Ectodermal cell (in vitro differentiated cells): ENCODE data around the gene CASP14.
"Not testable (repeated sequence)": the region's sequence is repeated elsewhere in the genome, so short reads cannot be mapped to it uniquely, and the experiment has no call there.

ENCODE experiments used
- H3K27ac ChIP-seq: 2 replicates; pipeline ENCODE4 v1.7.0; 2013; ENCODE audit warnings: mild to moderate bottlenecking, low read depth, low read length; ENCODE audit not compliant: insufficient read depth, poor library complexity, severe bottlenecking
- H3K27me3 ChIP-seq: 2 replicates; pipeline ENCODE4 v1.7.0; 2013; ENCODE audit warnings: mild to moderate bottlenecking, low read length; ENCODE audit not compliant: insufficient read depth, control insufficient read depth, poor library complexity, severe bottlenecking
- H3K36me3 ChIP-seq: one replicate; pipeline ENCODE4 v1.7.0; 2013; ENCODE audit warnings: low read length; ENCODE audit not compliant: control insufficient read depth, insufficient read depth
- H3K4me1 ChIP-seq: one replicate; pipeline ENCODE4 v1.7.0; 2013; ENCODE audit warnings: low read length; ENCODE audit not compliant: control insufficient read depth, insufficient read depth
- H3K4me3 ChIP-seq: 2 replicates; pipeline ENCODE4 v1.7.0; 2013; ENCODE audit warnings: low read depth, low read length, control low read depth; ENCODE audit not compliant: insufficient read depth
- H3K9me3 ChIP-seq: 2 replicates; pipeline ENCODE4 v1.7.0; 2013; ENCODE audit warnings: mild to moderate bottlenecking, low read length, moderate library complexity; ENCODE audit not compliant: control insufficient read depth
- WGBS, 2 experiments: methylation state at CpG; one replicate each; pipeline ENCODE4 v1.1.7; 2013; ENCODE audit warnings: missing lambda C conversion rate in 2 of 2; 5-methylcytosine and 5-hydroxymethylcytosine counted together

Gene CASP14

GRCh38 chr19:15070386-15070785 lies 21.1 kb downstream of the CASP14 start:
- H3K27me3 ChIP-seq, H3K36me3 ChIP-seq, H3K4me1 ChIP-seq, H3K27ac ChIP-seq, H3K4me3 ChIP-seq, H3K9me3 ChIP-seq: not testable (repeated sequence)
- WGBS, 2 experiments: 51 to 57% methylated on average over 4 of the region's 4 CpGs

- H3K27me3 ChIP-seq: no peaks in the 10 kb centered on the region
- no peaks in the 10 kb centered on the region for H3K4me1 ChIP-seq
- H3K9me3 ChIP-seq: no peaks in the 10 kb centered on the region
- 76 to 80% methylated on average over 23 of the region's 23 CpGs for WGBS, 2 experiments
- H3K4me3 ChIP-seq: no peak overlapping the region
- H3K36me3 ChIP-seq: no peaks in the 10 kb centered on the region
- no peak overlapping the region for H3K27ac ChIP-seq
Measured at GRCh38 chr19:15072930-15073647, 23.8 kb downstream of the CASP14 start.

- H3K9me3 ChIP-seq: no peaks in the 10 kb centered on the region
- H3K4me1 ChIP-seq: no peaks in the 10 kb centered on the region
- no peak overlapping the region for H3K4me3 ChIP-seq
- 69 to 73% methylated on average over 2 of the region's 2 CpGs for WGBS, 2 experiments
- H3K36me3 ChIP-seq: no peaks in the 10 kb centered on the region
- H3K27ac ChIP-seq: no peak overlapping the region
- no peaks in the 10 kb centered on the region for H3K27me3 ChIP-seq
Measured at GRCh38 chr19:15074371-15074770, 25.1 kb downstream of the CASP14 start.

- Histone ChIP-seq H3K4me3 (no peak overlapping the region), H3K4me1 (no peaks in the 10 kb centered on the region), H3K9me3 (no peaks in the 10 kb centered on the region), H3K27me3 (no peaks in the 10 kb centered on the region), H3K36me3 (no peaks in the 10 kb centered on the region), H3K27ac (no peak overlapping the region)
- 78 to 79% methylated on average over 3 of the region's 4 CpGs for WGBS, 2 experiments
Measured at GRCh38 chr19:15075806-15076205, 26.5 kb downstream of the CASP14 start.

GRCh38 chr19:15080002-15080401 lies 30.7 kb downstream of the CASP14 start:
- WGBS, 2 experiments: 70 to 73% methylated on average over 4 of the region's 4 CpGs
- not testable (repeated sequence) for H3K4me1 ChIP-seq, H3K36me3 ChIP-seq, H3K4me3 ChIP-seq, H3K27ac ChIP-seq, H3K9me3 ChIP-seq, H3K27me3 ChIP-seq

- Histone ChIP-seq H3K27me3 (peaks cover 10% of the 10 kb centered on the region), H3K9me3 (no peaks in the 10 kb centered on the region), H3K36me3 (no peaks in the 10 kb centered on the region), H3K27ac (no peak within 1 kb of the TSS), H3K4me1 (no peaks in the 10 kb centered on the region), H3K4me3 (no peak within 1 kb of the TSS)
- WGBS, 2 experiments: 74 to 79% methylated on average over 6 of the region's 6 CpGs
Measured at GRCh38 chr19:15081911-15082310, 32.6 kb downstream of the CASP14 start, which contains the start of gene OR1I1. TSS of gene OR1I1 (plus strand) at chr19:15082211. CDS start at chr19:15087066, 4,855 bp downstream.

- no peaks in the 10 kb centered on the region for H3K9me3 ChIP-seq
- 76 to 78% methylated on average over 11 of the region's 11 CpGs for WGBS, 2 experiments
- H3K4me1 ChIP-seq: no peaks in the 10 kb centered on the region
- no peak overlapping the region for H3K4me3 ChIP-seq
- no peak overlapping the region for H3K27ac ChIP-seq
- no peaks in the 10 kb centered on the region for H3K36me3 ChIP-seq
- H3K27me3 ChIP-seq: peaks cover 13% of the 10 kb centered on the region
Measured at GRCh38 chr19:15087182-15087581, 37.9 kb downstream of the CASP14 start.

- peaks cover 4% of the 10 kb centered on the region for H3K27me3 ChIP-seq
- no peaks in the 10 kb centered on the region for H3K36me3 ChIP-seq
- no peak overlapping the region for H3K4me3 ChIP-seq
- 50% methylated on average over 12 to 13 of the region's 13 CpGs for WGBS, 2 experiments
- H3K27ac ChIP-seq: no peak overlapping the region
- no peaks in the 10 kb centered on the region for H3K4me1 ChIP-seq
- no peaks in the 10 kb centered on the region for H3K9me3 ChIP-seq
Measured at GRCh38 chr19:15091918-15092753, 42.9 kb downstream of the CASP14 start.

GRCh38 chr19:15093001-15093400 lies 43.7 kb downstream of the CASP14 start:
- WGBS, 2 experiments: 83 to 85% methylated on average over 1 to 2 of the region's 2 CpGs
- no peaks in the 10 kb centered on the region for H3K36me3 ChIP-seq
- H3K27me3 ChIP-seq: no peaks in the 10 kb centered on the region
- H3K27ac ChIP-seq: no peak overlapping the region
- no peaks in the 10 kb centered on the region for H3K4me1 ChIP-seq
- H3K4me3 ChIP-seq: no peak overlapping the region
- no peaks in the 10 kb centered on the region for H3K9me3 ChIP-seq

- 78 to 88% methylated on average over 3 of the region's 3 CpGs for WGBS, 2 experiments
- no peaks in the 10 kb centered on the region for H3K4me1 ChIP-seq
Measured at GRCh38 chr19:15096223-15096622, 46.9 kb downstream of the CASP14 start.

More at GRCh38 chr19:15096223-15096622, 46.9 kb downstream of the CASP14 start:
- Histone ChIP-seq H3K9me3 (no peaks in the 10 kb centered on the region), H3K4me3 (no peak overlapping the region), H3K27ac (no peak overlapping the region), H3K27me3 (no peaks in the 10 kb centered on the region), H3K36me3 (no peaks in the 10 kb centered on the region)
